IMR-90 (cell line): Measurements from ENCODE around the gene SEMA3C. TPM values are rescaled to one million over a fixed set of nuclear protein-coding genes. Genes with fewer than 3 reads are reported as not detected.
A peak's percentile ranks its signal among the peaks of the same experiment; 100 is the strongest.

Experiments
- ATAC-seq: fragments of 200-7000 bp; cut with Tn5 transposase; 2 replicates; pipeline ENCODE4 v1.9.1; 2020; ENCODE audit warnings: low read depth, mild to moderate bottlenecking, moderate library complexity
- BruUV-seq: library from RNA; stranded (reverse); fragments of 400-500 nt; replicated peaks from 2 replicates; lab custom pipeline; 2021; lab: Mats Ljungman, UMichigan
- CTCF ChIA-PET: fragments of 300-600 bp; formaldehyde crosslinking; extraction: SDS; loops from one replicate; lab custom pipeline; 2021; ENCODE audit warnings: antibody characterized with exemption; lab: Yijun Ruan, JAX
- POLR2A ChIA-PET: fragments of 300-600 bp; sonication (Branson Sonifier 250); formaldehyde crosslinking; loops from one replicate; lab custom pipeline; 2022; ENCODE audit warnings: antibody characterized with exemption; ENCODE audit not compliant: unreplicated experiment; lab: Charles Lee
- DNase-seq: peaks from one replicate; pipeline ENCODE4 v3.0.0; 2013
- H2AFZ ChIP-seq: replicated peaks from 2 replicates; pipeline ENCODE3; 2013; ENCODE audit warnings: low read length, mild to moderate bottlenecking; ENCODE audit not compliant: poor library complexity
- H2AK5ac ChIP-seq: 2 replicates; pipeline ENCODE4 v1.6.1; 2013; ENCODE audit warnings: low read depth, low read length, inconsistent platforms
- H2AK9ac ChIP-seq: replicated peaks from 2 replicates; pipeline ENCODE3; 2013; ENCODE audit warnings: mild to moderate bottlenecking, low read depth, low read length, moderate library complexity; ENCODE audit not compliant: poor library complexity
- H2BK120ac ChIP-seq: 2 replicates; pipeline ENCODE4 v1.6.1; 2013; ENCODE audit warnings: low read depth, low read length, inconsistent platforms
- H2BK15ac ChIP-seq: 3 replicates; pipeline ENCODE4 v1.6.1; 2013; ENCODE audit warnings: low read depth, low read length, inconsistent platforms
- H2BK20ac ChIP-seq: 2 replicates; pipeline ENCODE4 v1.6.1; 2013; ENCODE audit warnings: low read depth, mild to moderate bottlenecking, inconsistent platforms, low read length, moderate library complexity
- H2BK5ac ChIP-seq: 2 replicates; pipeline ENCODE4 v1.6.1; 2013; ENCODE audit warnings: mild to moderate bottlenecking, low read depth, low read length, inconsistent platforms; ENCODE audit not compliant: poor library complexity, severe bottlenecking
- H3K14ac ChIP-seq: replicated peaks from 2 replicates; pipeline ENCODE4 v1.6.1; 2013; ENCODE audit warnings: low read depth, low read length, inconsistent platforms
- H3K18ac ChIP-seq: 2 replicates; pipeline ENCODE4 v1.6.1; 2013; ENCODE audit warnings: low read depth, low read length, control low read depth
- H3K23ac ChIP-seq: 2 replicates; pipeline ENCODE4 v1.6.1; 2013; ENCODE audit warnings: low read depth, low read length, inconsistent platforms
- H3K27ac ChIP-seq: 2 replicates; pipeline ENCODE4 v1.5.1; 2013; ENCODE audit warnings: mild to moderate bottlenecking, control low read depth, low read length; ENCODE audit not compliant: insufficient read depth
- H3K27me3 ChIP-seq: 2 replicates; pipeline ENCODE4 v1.6.1; 2013; ENCODE audit warnings: low read length; ENCODE audit not compliant: control insufficient read depth, insufficient read depth
- H3K36me3 ChIP-seq: 2 replicates; pipeline ENCODE4 v1.6.1; 2013; ENCODE audit warnings: low read length, mixed read lengths; ENCODE audit not compliant: control insufficient read depth, insufficient read depth
- H3K4ac ChIP-seq: 2 replicates; pipeline ENCODE4 v1.6.1; 2013; ENCODE audit warnings: low read depth, low read length, inconsistent platforms
- H3K4me1 ChIP-seq: 2 replicates; pipeline ENCODE4 v1.6.1; 2013; ENCODE audit warnings: low read length, mixed read lengths; ENCODE audit not compliant: control insufficient read depth, insufficient read depth
- H3K4me2 ChIP-seq: 2 replicates; pipeline ENCODE4 v1.6.1; 2013; ENCODE audit warnings: low read depth, mild to moderate bottlenecking, control low read depth, low read length, moderate library complexity
- H3K4me3 ChIP-seq: 2 replicates; pipeline ENCODE4 v1.5.1; 2013; ENCODE audit warnings: low read depth, mild to moderate bottlenecking, control low read depth, low read length, moderate library complexity; ENCODE audit not compliant: insufficient read depth
- H3K56ac ChIP-seq: 2 replicates; pipeline ENCODE4 v1.6.1; 2013; ENCODE audit warnings: low read length, inconsistent platforms; ENCODE audit not compliant: insufficient read depth; ENCODE audit errors: extremely low read depth
- H3K79me1 ChIP-seq, 2 experiments: 2 replicates each; pipeline ENCODE4 v1.6.1; 2013; ENCODE audit warnings: low read length in 2 of 2, inconsistent platforms in 1 of 2, low read depth in 1 of 2
- H3K9ac ChIP-seq: 2 replicates; pipeline ENCODE4 v1.6.1; 2013; ENCODE audit warnings: low read depth, low read length, control low read depth
- H3K9me1 ChIP-seq: 2 replicates; pipeline ENCODE4 v1.6.1; 2013; ENCODE audit warnings: low read length, inconsistent platforms; ENCODE audit not compliant: insufficient read depth
- H3K9me3 ChIP-seq: 2 replicates; pipeline ENCODE4 v1.6.1; 2013; ENCODE audit warnings: low read length; ENCODE audit not compliant: control insufficient read depth, insufficient read depth
- H4K20me1 ChIP-seq: 2 replicates; pipeline ENCODE4 v1.6.1; 2013; ENCODE audit warnings: low read length, inconsistent platforms; ENCODE audit not compliant: insufficient read depth
- H4K5ac ChIP-seq: 2 replicates; pipeline ENCODE4 v1.6.1; 2013; ENCODE audit warnings: mild to moderate bottlenecking, low read depth, low read length, control low read depth
- H4K8ac ChIP-seq, 2 experiments: 2 replicates each; pipeline ENCODE4 v1.6.1; 2013; ENCODE audit warnings: low read depth in 2 of 2, low read length in 2 of 2, control low read depth in 1 of 2, inconsistent platforms in 1 of 2
- H4K91ac ChIP-seq: 2 replicates; pipeline ENCODE4 v1.6.1; 2013; ENCODE audit warnings: low read depth, low read length, inconsistent platforms; ENCODE audit not compliant: insufficient read depth
- BHLHE40 ChIP-seq: fragments of 150-350 bp; IDR thresholded peaks from 2 replicates; pipeline ENCODE4 v1.6.1; 2016; ENCODE audit warnings: mild to moderate bottlenecking, low read depth, low read length
- CTCF ChIP-seq: conservative IDR thresholded peaks from 2 replicates; pipeline ENCODE4 v1.5.1; 2012; ENCODE audit warnings: mild to moderate bottlenecking, low read depth, low read length, improper control_type of control experiment
- ELK1 ChIP-seq: fragments of 150-350 bp; IDR thresholded peaks from 2 replicates; pipeline ENCODE4 v1.6.1; 2016; ENCODE audit warnings: low read depth, mild to moderate bottlenecking, low read length, moderate library complexity, borderline replicate concordance
- MAFK ChIP-seq: IDR thresholded peaks from 2 replicates; pipeline ENCODE4 v1.6.1; 2012; ENCODE audit warnings: low read depth, low read length, improper control_type of control experiment
- MAZ ChIP-seq: IDR thresholded peaks from 2 replicates; pipeline ENCODE4 v1.6.1; 2012; ENCODE audit warnings: low read depth, mild to moderate bottlenecking, low read length, improper control_type of control experiment, moderate library complexity, borderline replicate concordance
- MXI1 ChIP-seq: IDR thresholded peaks from 2 replicates; pipeline ENCODE4 v1.6.1; 2012; ENCODE audit warnings: low read depth, mild to moderate bottlenecking, low read length, moderate library complexity, borderline replicate concordance
- NFE2L2 ChIP-seq: fragments of 150-350 bp; IDR thresholded peaks from 2 replicates; pipeline ENCODE4 v1.6.1; 2016; ENCODE audit warnings: low read depth, mild to moderate bottlenecking, low read length
- POLR2A ChIP-seq: IDR thresholded peaks from 2 replicates; pipeline ENCODE4 v1.6.1; 2012; ENCODE audit warnings: mild to moderate bottlenecking, low read depth, low read length
- RAD21 ChIP-seq: IDR thresholded peaks from 2 replicates; pipeline ENCODE4 v1.6.1; 2012; ENCODE audit warnings: low read length, improper control_type of control experiment
- RCOR1 ChIP-seq: IDR thresholded peaks from 2 replicates; pipeline ENCODE4 v1.6.1; 2012; ENCODE audit warnings: mild to moderate bottlenecking, low read length, improper control_type of control experiment; ENCODE audit not compliant: insufficient replicate concordance
- RFX5 ChIP-seq: IDR thresholded peaks from 2 replicates; pipeline ENCODE4 v1.8.0; 2012; ENCODE audit warnings: low read depth, mild to moderate bottlenecking, low read length, moderate library complexity
- SMC3 ChIP-seq: fragments of 150-350 bp; IDR thresholded peaks from 2 replicates; pipeline ENCODE4 v1.6.1; 2016; ENCODE audit warnings: low read depth, mild to moderate bottlenecking, antibody characterized with exemption, low read length, moderate library complexity
- USF2 ChIP-seq: fragments of 150-350 bp; IDR thresholded peaks from 2 replicates; pipeline ENCODE4 v1.6.1; 2017; ENCODE audit warnings: mild to moderate bottlenecking, antibody characterized with exemption, low read length, low read depth
- WGBS, 2 experiments: methylation state at CpG; one replicate each; pipeline versions ENCODE4 v1.1.5 to v1.1.7; 2013; ENCODE audit warnings: missing lambda C conversion rate in 2 of 2; ENCODE audit not compliant: insufficient read length in 1 of 2; ENCODE audit errors: extremely low coverage in 2 of 2; 5-methylcytosine and 5-hydroxymethylcytosine counted together
- dilution Hi-C: fragments of 300-500 bp; cut with HindIII; formaldehyde crosslinking; loops from one replicate; pipeline ENCODE4 v1.14.3; 2018; ENCODE audit warnings: low sequenced_read_pairs; ENCODE audit not compliant: unreplicated experiment
- in situ Hi-C: fragments of 300-500 bp; cut with MboI; formaldehyde crosslinking; loops from 3 replicates; pipeline ENCODE4 v1.14.3; 2019; ENCODE audit warnings: low sequenced_read_pairs, inconsistent platforms, mixed read lengths
- intact Hi-C: fragments of 100-400 bp; cut with micrococcal nuclease; formaldehyde crosslinking; loops from 2 replicates; pipeline ENCODE4 v1.10.0; 2022
- polyA plus RNA-seq, 3 experiments: library from polyadenylated mRNA; depleted of rRNA; stranded (reverse); fragments of >200 nt; gene quantifications; 2 replicates each; pipeline ENCODE4 v1.2.3, GENCODE V29; 2012; ENCODE audit warnings: low replicate concordance in 1 of 3
- total RNA-seq: library from RNA; depleted of rRNA; stranded (reverse); fragments of >200 nt; gene quantifications from 2 replicates; pipeline ENCODE4 v1.2.3, GENCODE V29; 2012

SEMA3C gene
- total and polyA plus RNA-seq, 2 of the 4 experiments (the other 2 are of a cell fraction) = 21.2 to 97.1 TPM

- no peak overlapping the region for H3K56ac ChIP-seq
Observed at GRCh38 chr7:80921130-80921529, 2.3 kb upstream of the SEMA3C start.

More at GRCh38 chr7:80921130-80921529, 2.3 kb upstream of the SEMA3C start:
- dilution Hi-C loops (no loop called here), in situ Hi-C loops (no loop called here), intact Hi-C loops (no loop called here)
- ChIA-PET CTCF (interaction anchor here (2.2 kb wide), 1 partner anchor 536 kb away, joined by 6 read pairs; no protein-coding TSS in a partner anchor), POLR2A (no interaction called here)
- Histone ChIP-seq H3K9ac (no peak overlapping the region), H2AK9ac (no peak overlapping the region), H3K18ac (no peak overlapping the region), H3K4me3 (no peak overlapping the region), H3K27me3 (no peaks in the 10 kb centered on the region), H4K5ac (no peak overlapping the region), H3K36me3 (no peaks in the 10 kb centered on the region), H3K4ac (no peak overlapping the region), H3K79me1 (peaks cover 1 to 7% of the 10 kb centered on the region in 2 experiments; a peak in 3 of 4 replicates), H4K20me1 (no peaks in the 10 kb centered on the region), H3K14ac (peak overlapping the region; percentile 14; the same call in 1 of the 2 replicates), H2AFZ (no peak overlapping the region), H2AK5ac (no peak overlapping the region), H3K4me1 (peaks cover 1% of the 10 kb centered on the region; the same call in 1 of the 2 replicates), H2BK120ac (no peak overlapping the region), H3K4me2 (no peak overlapping the region), H2BK20ac (no peak overlapping the region), H3K23ac (no peak overlapping the region), H3K9me1 (no peaks in the 10 kb centered on the region), H3K9me3 (no peaks in the 10 kb centered on the region), H4K91ac (no peak overlapping the region), H2BK15ac (no peak overlapping the region), H2BK5ac (no peak overlapping the region), H4K8ac (no peak overlapping the region), H3K27ac (no peak overlapping the region)
- no peak for DNase-seq
- 100% methylated on average over 1 of the region's 3 CpGs; no CpG with 5 or more reads in 1 of the 2 experiments for WGBS, 2 experiments
- ATAC-seq = no peak
- BruUV-seq = no TSS peak
- no peak for TF ChIP-seq RCOR1
- no peak for TF ChIP-seq CTCF
- no peak for TF ChIP-seq MXI1
- TF ChIP-seq POLR2A = no peak
- TF ChIP-seq MAZ = no peak
- no peak for TF ChIP-seq MAFK
- TF ChIP-seq SMC3 = no peak
- no peak for TF ChIP-seq RFX5
- TF ChIP-seq USF2 = no peak
- no peak for TF ChIP-seq NFE2L2
- TF ChIP-seq RAD21 = no peak
- no peak for TF ChIP-seq BHLHE40
- TF ChIP-seq ELK1 = no peak
